ENCODE data around the gene ACACA. TPM values are rescaled to one million over a fixed set of nuclear protein-coding genes. Genes with fewer than 3 reads are reported as not detected.

Gene ACACA
- total and polyA plus RNA-seq, 2 donors (not counting 3 experiments of a cell fraction or from before 2014, with no cell fraction given), result 55.3 to 124 TPM

DNA sequence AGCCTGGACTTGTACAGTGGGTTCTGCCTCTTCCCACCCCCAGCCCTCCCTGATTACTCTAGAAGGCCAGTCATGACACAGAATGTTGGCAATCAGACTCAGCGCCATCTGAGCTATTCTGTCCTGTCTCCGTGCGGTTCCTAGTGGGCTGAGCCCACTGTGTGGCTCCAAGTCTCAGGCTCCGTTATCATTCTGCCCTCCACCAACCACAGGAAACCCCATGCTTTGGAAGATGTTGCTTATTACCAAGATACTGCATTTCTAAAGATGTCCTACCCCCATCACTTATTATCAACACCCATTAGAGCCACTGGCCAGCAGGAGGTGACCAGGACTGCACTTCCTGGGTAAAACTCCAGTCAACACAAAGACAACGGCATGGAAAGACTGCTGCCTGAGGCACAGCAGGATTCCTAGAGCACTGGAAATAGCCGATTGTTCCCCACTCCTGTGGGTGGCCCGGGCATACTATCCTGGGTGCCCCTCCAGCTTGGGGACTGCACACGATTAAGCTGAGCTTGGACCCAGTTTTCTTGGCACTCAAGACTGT is 324.2 kb downstream of the ACACA start:
- FAIRE-seq (no peak), DNase-seq (ENCODE audit: low read depth, low spot score) (no peak)
- H3K36me3 ChIP-seq (ENCODE audit: control insufficient read depth in 2 of 2, extremely low read depth in 1 of 2, insufficient read depth in 2 of 2, low read length in 2 of 2), result peaks cover 6 to 10% of the 10 kb centered on the region in 2 experiments
- ChIA-PET CTCF (interaction anchor here (1.0 to 2.2 kb wide), 5 partner anchors 10 to 291 kb away, joined by 3 to 10 read pairs (median 4); no protein-coding TSS in a partner anchor), POLR2A (no interaction called here)
- no peak overlapping the region for H3K4me3 ChIP-seq (replicated peaks in 1 of 3; ENCODE audit: insufficient read depth in 1 of 3, low read depth in 1 of 3, low read length in 3 of 3)
- TF ChIP-seq POLR2AphosphoS5 (IDR thresholded peaks at IDR 0.05; ENCODE audit: insufficient read depth, low read depth, low read length), result peak; percentile 13
- no peak for TF ChIP-seq GATA2 (IDR thresholded peaks at IDR 0.05; ENCODE audit: insufficient read depth, insufficient read length, low read depth, low read length)
- H3K27me3 ChIP-seq (ENCODE audit: control insufficient read depth in 2 of 2, insufficient read depth in 2 of 2, low read length in 2 of 2), result no peaks in the 10 kb centered on the region
- H3K4me2 ChIP-seq (ENCODE audit: insufficient read depth, low read length), result no peak overlapping the region
- intact Hi-C loops (cut with micrococcal nuclease) (no loop called here), dilution Hi-C loops (cut with MboI; ENCODE audit: extremely low pct_ligation_motif_present, low sequenced_read_pairs) (no loop called here)
- H2AFZ ChIP-seq (ENCODE audit: low read depth, low read length), result no peak overlapping the region
- peaks cover 5% of the 10 kb centered on the region for H3K4me1 ChIP-seq (ENCODE audit: control insufficient read depth, extremely low read depth, insufficient read depth, low read length)
- no peaks in the 10 kb centered on the region for H3K9me1 ChIP-seq (replicated peaks; ENCODE audit: control insufficient read depth, extremely low read depth, insufficient read depth, low read length)
- BruUV-seq (replicated peaks), result no TSS peak
- H4K20me1 ChIP-seq (replicated peaks; ENCODE audit: control insufficient read depth, extremely low read depth, insufficient read depth, low read length), result no peaks in the 10 kb centered on the region
- H3K9ac ChIP-seq (replicated peaks; ENCODE audit: extremely low read depth, insufficient read depth, low read length), result no peak overlapping the region
- H3K9me3 ChIP-seq (replicated peaks; ENCODE audit: control insufficient read depth, insufficient read depth, low read length), result no peaks in the 10 kb centered on the region
- H3K27ac ChIP-seq (ENCODE audit: insufficient read depth, low read depth, low read length), result no peak overlapping the region
- no peaks in the 10 kb centered on the region for H3K79me2 ChIP-seq (ENCODE audit: control insufficient read depth, insufficient read depth, low read length)

DNA sequence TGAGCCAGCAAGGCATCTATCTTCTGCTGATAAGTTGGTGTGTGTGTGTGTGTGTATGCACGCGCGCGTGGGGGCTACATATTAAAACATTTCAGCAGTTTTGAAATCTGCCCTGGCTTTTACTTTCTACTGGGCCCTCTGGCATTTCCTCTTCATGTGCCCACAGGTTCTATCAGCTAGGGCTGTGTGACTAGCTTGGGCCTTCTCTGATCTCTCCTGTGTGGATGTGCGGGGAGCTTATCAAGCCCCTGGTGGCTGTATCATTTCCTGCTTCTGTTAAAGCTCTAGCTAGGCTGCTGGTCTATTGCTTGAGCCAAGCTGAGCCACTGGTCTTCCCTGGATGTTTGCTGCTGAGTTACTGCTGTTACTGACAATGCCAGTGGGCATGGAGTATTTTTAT is 325.3 kb downstream of the ACACA start:
- CTCF ChIA-PET, result interaction anchor here (0.8 to 2.2 kb wide), 10 partner anchors 9 to 453 kb away, joined by 3 to 10 read pairs (median 4); no protein-coding TSS in a partner anchor
- Histone ChIP-seq H3K27ac (ENCODE audit: insufficient read depth, low read depth, low read length) (no peak overlapping the region), H3K9me3 (replicated peaks; ENCODE audit: control insufficient read depth, insufficient read depth, low read length) (no peaks in the 10 kb centered on the region), H3K4me3 (replicated peaks in 1 of 3; ENCODE audit: insufficient read depth in 1 of 3, low read depth in 1 of 3, low read length in 3 of 3) (no peak overlapping the region), H4K20me1 (replicated peaks; ENCODE audit: control insufficient read depth, extremely low read depth, insufficient read depth, low read length) (no peaks in the 10 kb centered on the region), H3K27me3 (ENCODE audit: control insufficient read depth in 2 of 2, insufficient read depth in 2 of 2, low read length in 2 of 2) (no peaks in the 10 kb centered on the region), H3K4me2 (ENCODE audit: insufficient read depth, low read length) (no peak overlapping the region), H3K36me3 (ENCODE audit: control insufficient read depth in 2 of 2, extremely low read depth in 1 of 2, insufficient read depth in 2 of 2, low read length in 2 of 2) (peaks cover 2 to 3% of the 10 kb centered on the region in 2 experiments), H3K79me2 (ENCODE audit: control insufficient read depth, insufficient read depth, low read length) (no peaks in the 10 kb centered on the region), H3K4me1 (ENCODE audit: control insufficient read depth, extremely low read depth, insufficient read depth, low read length) (peaks cover 5% of the 10 kb centered on the region), H3K9ac (replicated peaks; ENCODE audit: extremely low read depth, insufficient read depth, low read length) (no peak overlapping the region), H3K9me1 (replicated peaks; ENCODE audit: control insufficient read depth, extremely low read depth, insufficient read depth, low read length) (no peaks in the 10 kb centered on the region), H2AFZ (ENCODE audit: low read depth, low read length) (no peak overlapping the region)
- no peak for FAIRE-seq
- intact Hi-C loops (cut with micrococcal nuclease), result no loop called here
- peak; percentile 39 for DNase-seq (ENCODE audit: low read depth, low spot score)
- TF ChIP-seq FOS (IDR thresholded peaks at IDR 0.05; ENCODE audit: borderline replicate concordance, insufficient read depth, low read length), result no peak
- no peak for TF ChIP-seq MYC (IDR thresholded peaks at IDR 0.05; ENCODE audit: low read depth, low read length)
- TF ChIP-seq POLR2A (IDR thresholded peaks at IDR 0.05; ENCODE audit: low read depth, low read length), result no peak
- TF ChIP-seq POLR2AphosphoS5 (IDR thresholded peaks at IDR 0.05; ENCODE audit: insufficient read depth, low read depth, low read length), result no peak
- TF ChIP-seq JUN (IDR thresholded peaks at IDR 0.05; ENCODE audit: borderline replicate concordance, insufficient read depth, insufficient read length, low read depth), result no peak
- TF ChIP-seq, protein P1, sequence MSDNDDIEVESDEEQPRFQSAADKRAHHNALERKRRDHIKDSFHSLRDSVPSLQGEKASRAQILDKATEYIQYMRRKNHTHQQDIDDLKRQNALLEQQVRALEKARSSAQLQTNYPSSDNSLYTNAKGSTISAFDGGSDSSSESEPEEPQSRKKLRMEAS (IDR thresholded peaks at IDR 0.05; ENCODE audit: insufficient read depth, insufficient read length), result no peak
- peak; percentile 42 for TF ChIP-seq GATA2 (IDR thresholded peaks at IDR 0.05; ENCODE audit: insufficient read depth, insufficient read length, low read depth, low read length)
- no peak for TF ChIP-seq EZH2 (IDR thresholded peaks at IDR 0.05; ENCODE audit: borderline replicate concordance, low read depth, low read length, severe bottlenecking)
- TF ChIP-seq, protein P2, sequence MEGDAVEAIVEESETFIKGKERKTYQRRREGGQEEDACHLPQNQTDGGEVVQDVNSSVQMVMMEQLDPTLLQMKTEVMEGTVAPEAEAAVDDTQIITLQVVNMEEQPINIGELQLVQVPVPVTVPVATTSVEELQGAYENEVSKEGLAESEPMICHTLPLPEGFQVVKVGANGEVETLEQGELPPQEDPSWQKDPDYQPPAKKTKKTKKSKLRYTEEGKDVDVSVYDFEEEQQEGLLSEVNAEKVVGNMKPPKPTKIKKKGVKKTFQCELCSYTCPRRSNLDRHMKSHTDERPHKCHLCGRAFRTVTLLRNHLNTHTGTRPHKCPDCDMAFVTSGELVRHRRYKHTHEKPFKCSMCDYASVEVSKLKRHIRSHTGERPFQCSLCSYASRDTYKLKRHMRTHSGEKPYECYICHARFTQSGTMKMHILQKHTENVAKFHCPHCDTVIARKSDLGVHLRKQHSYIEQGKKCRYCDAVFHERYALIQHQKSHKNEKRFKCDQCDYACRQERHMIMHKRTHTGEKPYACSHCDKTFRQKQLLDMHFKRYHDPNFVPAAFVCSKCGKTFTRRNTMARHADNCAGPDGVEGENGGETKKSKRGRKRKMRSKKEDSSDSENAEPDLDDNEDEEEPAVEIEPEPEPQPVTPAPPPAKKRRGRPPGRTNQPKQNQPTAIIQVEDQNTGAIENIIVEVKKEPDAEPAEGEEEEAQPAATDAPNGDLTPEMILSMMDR (IDR thresholded peaks at IDR 0.05; ENCODE audit: extremely low read depth in 1 of 2, insufficient read depth in 1 of 2, low read depth in 1 of 2, low read length in 2 of 2), result peak; percentile 12 to 24
- BruUV-seq (replicated peaks), result no TSS peak
- POLR2A ChIA-PET, result interaction anchor here (0.8 kb wide), 1 partner anchor 30 kb away, joined by 3 read pairs; no protein-coding TSS in a partner anchor
- dilution Hi-C loops (cut with MboI; ENCODE audit: extremely low pct_ligation_motif_present, low sequenced_read_pairs), result no loop called here

Data from endothelial cell of umbilical vein (primary cell).